ENCODE data around the gene ADAM15. TPM values are rescaled to one million over a fixed set of nuclear protein-coding genes. Genes with fewer than 3 reads are reported as not detected.

ADAM15 gene
- total and polyA plus RNA-seq, 9 donors: 41.8 to 83.2 (median 65.0) TPM

DNA sequence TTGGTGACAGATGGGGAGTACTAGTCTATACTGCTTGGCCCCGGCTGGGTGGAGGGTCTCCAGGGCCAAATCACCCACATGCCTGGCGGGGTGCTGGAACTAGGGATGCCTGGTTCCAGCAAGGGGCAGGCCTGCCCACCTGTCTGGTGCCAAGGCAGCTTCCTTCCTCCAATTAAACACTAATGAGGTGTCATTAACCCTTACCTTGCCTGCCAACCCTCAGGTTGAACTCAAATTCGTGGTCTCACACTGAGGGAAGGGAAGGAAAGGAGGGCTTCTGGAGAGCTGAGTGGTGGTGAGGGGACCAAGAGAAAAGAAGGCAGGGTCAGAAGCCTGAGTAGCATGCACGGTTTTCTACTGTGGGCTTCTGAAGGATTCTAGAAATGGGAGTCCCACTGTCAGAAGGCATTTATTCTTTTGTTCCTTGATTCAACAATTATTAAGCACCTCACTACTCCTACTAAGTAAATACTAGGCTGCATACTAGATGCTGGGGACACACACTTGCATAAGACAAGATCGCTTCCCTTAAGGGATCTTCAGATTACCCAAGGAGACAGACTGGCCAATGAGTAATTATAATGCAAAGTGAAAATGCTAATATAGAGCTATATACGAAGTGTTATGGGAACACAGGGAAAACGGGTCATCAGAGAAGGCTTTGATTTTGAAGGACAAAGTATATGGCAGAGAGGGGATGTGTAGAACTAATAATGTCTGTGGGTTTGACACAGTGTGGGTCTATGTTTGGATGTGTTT lies 21.6 kb downstream of the ADAM15 start:
- H3K9me3 ChIP-seq (replicated peaks; ENCODE audit: control insufficient read depth, low read depth, low read length): no peaks in the 10 kb centered on the region
- DNase-seq: no peak
- WGBS (ENCODE audit: insufficient coverage): 45% methylated on average over 4 of the region's 7 CpGs

DNA sequence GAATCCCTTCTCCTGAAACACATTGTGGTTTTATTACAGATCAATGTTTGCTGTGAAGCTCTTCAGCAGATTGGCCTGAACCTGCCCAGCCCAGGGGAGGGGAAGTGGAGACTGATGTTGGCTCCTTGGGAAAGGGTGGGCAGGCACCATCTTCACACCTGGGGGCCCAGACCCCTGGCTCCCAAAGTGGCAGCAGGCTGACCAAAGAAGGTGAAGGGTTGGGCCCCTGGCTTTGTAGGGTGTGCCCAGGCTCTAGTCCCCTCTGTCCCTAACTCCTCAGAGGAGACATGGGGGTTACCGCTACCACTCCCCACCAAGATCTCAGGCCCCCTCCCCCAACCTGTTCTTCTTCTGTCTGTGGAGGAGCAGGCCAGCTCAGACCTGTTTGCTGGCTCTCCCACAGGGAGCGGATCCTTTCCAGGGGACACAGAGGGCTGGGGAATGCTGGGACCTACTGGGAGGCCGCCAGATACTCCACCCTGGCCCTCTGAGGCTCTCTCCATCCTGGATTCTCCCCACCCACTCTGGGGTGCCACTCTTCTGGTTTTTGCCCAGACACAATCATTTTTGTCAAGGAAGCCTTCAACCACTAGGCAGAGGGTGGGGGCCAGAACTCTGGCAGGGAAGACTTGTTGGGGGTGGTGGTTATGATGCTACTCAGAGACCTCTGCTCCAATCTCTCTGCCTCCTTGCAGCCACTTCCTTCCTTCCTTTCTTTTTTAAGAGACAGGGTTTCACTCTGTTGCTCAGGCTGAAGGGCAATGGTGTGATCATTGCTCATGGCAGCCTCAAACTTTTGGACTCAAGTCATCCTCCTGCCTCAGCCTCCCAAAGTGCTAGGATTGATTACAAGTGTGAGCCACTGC lies 22.5 kb downstream of the ADAM15 start:
- no peak overlapping the region for H3K27ac ChIP-seq (ENCODE audit: low read length)
- H3K4me3 ChIP-seq (ENCODE audit: low read length): no peak overlapping the region
- H3K9me3 ChIP-seq (replicated peaks; ENCODE audit: control insufficient read depth, low read depth, low read length): no peaks in the 10 kb centered on the region
- peaks cover 41% of the 10 kb centered on the region for H3K27me3 ChIP-seq (ENCODE audit: control insufficient read depth, insufficient read depth, low read length)
- WGBS (ENCODE audit: insufficient coverage): 100% methylated on average over 2 of the region's 3 CpGs
- no peak for DNase-seq
- H3K4me1 ChIP-seq (ENCODE audit: control insufficient read depth, insufficient read depth, low read length): peaks cover 35% of the 10 kb centered on the region
- no peaks in the 10 kb centered on the region for H3K36me3 ChIP-seq (ENCODE audit: control insufficient read depth, insufficient read depth, low read length)

More for the DNA sequence above, 21.6 kb downstream of the ADAM15 start:
- peaks cover 29% of the 10 kb centered on the region for H3K4me1 ChIP-seq (ENCODE audit: control insufficient read depth, insufficient read depth, low read length)
- peaks cover 32% of the 10 kb centered on the region for H3K27me3 ChIP-seq (ENCODE audit: control insufficient read depth, insufficient read depth, low read length)
- H3K27ac ChIP-seq (ENCODE audit: low read length): no peak overlapping the region
- no peak overlapping the region for H3K4me3 ChIP-seq (ENCODE audit: low read length)
- peaks cover 4% of the 10 kb centered on the region for H3K36me3 ChIP-seq (ENCODE audit: control insufficient read depth, insufficient read depth, low read length)

DNA sequence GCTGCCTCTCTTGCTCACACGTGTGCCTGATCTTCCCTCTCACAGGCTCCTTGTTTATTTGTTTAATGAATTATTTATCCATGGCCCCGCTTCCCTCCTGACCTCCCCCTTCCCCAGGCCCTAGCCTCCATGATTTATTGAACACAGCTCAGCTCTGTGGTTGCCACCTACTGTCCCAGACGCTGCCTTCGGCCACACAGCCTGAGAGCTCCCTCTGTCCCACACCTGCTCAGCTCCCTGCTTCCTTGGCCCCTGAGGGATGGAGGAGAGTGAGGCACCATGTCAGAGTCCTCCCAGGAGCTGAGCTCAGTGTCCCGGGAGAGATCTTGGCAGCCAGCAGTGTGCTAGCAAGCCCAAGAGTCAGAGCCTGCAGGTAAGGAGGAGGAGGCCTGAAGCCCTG lies 24.4 kb downstream of the ADAM15 start:
- no peaks in the 10 kb centered on the region for H3K9me3 ChIP-seq (replicated peaks; ENCODE audit: control insufficient read depth, low read depth, low read length)
- no peak overlapping the region for H3K4me3 ChIP-seq (ENCODE audit: low read length)
- H3K27ac ChIP-seq (ENCODE audit: low read length): no peak overlapping the region
- no peak for DNase-seq
- peaks cover 37% of the 10 kb centered on the region for H3K4me1 ChIP-seq (ENCODE audit: control insufficient read depth, insufficient read depth, low read length)
- peaks cover 59% of the 10 kb centered on the region for H3K27me3 ChIP-seq (ENCODE audit: control insufficient read depth, insufficient read depth, low read length)
- 29% methylated on average over 1 of the region's 5 CpGs for WGBS (ENCODE audit: insufficient coverage)
- no peaks in the 10 kb centered on the region for H3K36me3 ChIP-seq (ENCODE audit: control insufficient read depth, insufficient read depth, low read length)

DNA sequence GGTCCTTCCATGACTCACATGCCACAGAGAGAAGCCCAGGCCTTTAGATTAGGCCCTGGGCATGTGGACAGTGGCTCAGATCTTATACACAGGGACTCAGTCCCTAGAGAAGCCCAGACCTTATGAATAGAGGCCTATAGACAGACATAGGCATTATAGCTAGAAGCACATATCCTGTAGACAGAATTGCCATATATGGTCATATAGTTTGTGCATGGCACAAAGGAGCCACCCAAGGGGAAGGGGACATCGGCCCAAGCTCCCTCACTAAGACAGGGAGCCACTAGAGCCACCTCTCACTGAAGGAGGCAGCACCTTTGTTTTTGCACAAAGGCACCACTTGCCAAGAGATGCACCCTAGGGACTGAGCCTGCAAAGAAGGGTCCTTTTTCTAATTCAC lies 25.3 kb downstream of the ADAM15 start:
- Histone ChIP-seq H3K27ac (ENCODE audit: low read length) (no peak overlapping the region), H3K4me3 (ENCODE audit: low read length) (no peak overlapping the region), H3K9me3 (replicated peaks; ENCODE audit: control insufficient read depth, low read depth, low read length) (no peaks in the 10 kb centered on the region), H3K27me3 (ENCODE audit: control insufficient read depth, insufficient read depth, low read length) (peaks cover 64% of the 10 kb centered on the region), H3K4me1 (ENCODE audit: control insufficient read depth, insufficient read depth, low read length) (peaks cover 38% of the 10 kb centered on the region), H3K36me3 (ENCODE audit: control insufficient read depth, insufficient read depth, low read length) (no peaks in the 10 kb centered on the region)
- no peak for DNase-seq
- whole genome bisulfite sequencing (ENCODE audit: insufficient coverage): 60% methylated on average over 1 of the region's 1 CpG

DNA sequence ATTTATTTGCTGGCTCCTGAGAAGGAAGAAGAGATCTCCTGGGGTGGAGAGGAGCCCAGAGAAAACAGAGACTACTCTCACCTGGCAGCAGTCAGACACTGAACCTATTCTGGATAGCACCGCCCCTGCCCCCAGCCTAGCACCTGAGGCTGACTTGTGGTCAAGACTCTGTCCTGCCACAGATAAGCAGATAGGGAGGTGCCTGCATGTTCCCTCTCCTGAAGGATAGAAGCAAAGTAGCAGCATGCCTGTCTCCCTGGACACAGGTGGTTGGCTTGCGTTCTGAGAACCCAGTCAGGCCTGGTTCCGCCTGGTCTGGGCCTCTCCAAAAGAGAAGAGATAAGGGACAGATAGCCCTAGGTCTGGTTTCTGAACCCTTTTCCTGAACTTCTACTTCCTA lies 26.2 kb downstream of the ADAM15 start:
- Histone ChIP-seq H3K4me3 (ENCODE audit: low read length) (no peak overlapping the region), H3K36me3 (ENCODE audit: control insufficient read depth, insufficient read depth, low read length) (no peaks in the 10 kb centered on the region), H3K9me3 (replicated peaks; ENCODE audit: control insufficient read depth, low read depth, low read length) (no peaks in the 10 kb centered on the region), H3K27me3 (ENCODE audit: control insufficient read depth, insufficient read depth, low read length) (peaks cover 66% of the 10 kb centered on the region), H3K4me1 (ENCODE audit: control insufficient read depth, insufficient read depth, low read length) (peaks cover 40% of the 10 kb centered on the region), H3K27ac (ENCODE audit: low read length) (no peak overlapping the region)
- DNase-seq: no peak
- 94% methylated on average over 3 of the region's 3 CpGs for WGBS (ENCODE audit: insufficient coverage)

DNA sequence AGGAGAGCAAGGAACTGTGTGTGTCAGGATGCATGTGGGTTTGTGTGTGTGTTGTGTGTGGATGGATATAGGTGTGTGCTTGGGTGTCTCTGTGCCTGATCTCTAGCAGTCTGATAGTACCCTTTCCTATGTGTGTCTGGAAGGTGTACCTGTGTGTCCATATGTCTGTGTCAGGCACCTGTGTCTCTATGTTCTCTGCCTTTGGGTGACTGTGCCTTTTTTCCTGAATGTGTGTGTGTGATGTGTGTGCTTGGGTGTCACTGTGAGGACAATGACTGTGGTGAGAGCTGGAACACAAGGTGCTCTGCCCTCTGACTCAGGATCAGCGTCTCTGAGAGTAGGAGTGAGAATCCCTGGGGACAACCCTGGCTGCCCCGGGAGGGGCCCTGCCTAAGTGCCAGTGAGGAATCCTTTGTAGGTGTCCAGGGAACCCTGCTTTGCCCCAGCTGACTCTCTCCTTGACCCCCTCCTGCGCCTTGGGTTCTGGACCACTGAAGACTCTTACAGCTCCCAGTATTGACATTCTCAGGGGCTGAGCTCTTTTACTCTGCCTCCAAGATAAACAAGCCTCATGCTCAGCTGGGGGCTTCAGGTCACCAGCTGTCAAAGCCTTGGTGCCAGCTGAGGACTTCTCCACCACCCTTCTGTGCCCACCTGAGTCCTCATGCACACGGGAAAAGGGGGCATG lies 26.8 kb downstream of the ADAM15 start:
- no peaks in the 10 kb centered on the region for H3K9me3 ChIP-seq (replicated peaks; ENCODE audit: control insufficient read depth, low read depth, low read length)
- H3K27ac ChIP-seq (ENCODE audit: low read length): no peak overlapping the region
- no peaks in the 10 kb centered on the region for H3K36me3 ChIP-seq (ENCODE audit: control insufficient read depth, insufficient read depth, low read length)
- 56% methylated on average over 2 of the region's 4 CpGs for WGBS (ENCODE audit: insufficient coverage)
- no peak overlapping the region for H3K4me3 ChIP-seq (ENCODE audit: low read length)
- peaks cover 46% of the 10 kb centered on the region for H3K4me1 ChIP-seq (ENCODE audit: control insufficient read depth, insufficient read depth, low read length)
- no peak for DNase-seq
- H3K27me3 ChIP-seq (ENCODE audit: control insufficient read depth, insufficient read depth, low read length): peaks cover 67% of the 10 kb centered on the region

DNA sequence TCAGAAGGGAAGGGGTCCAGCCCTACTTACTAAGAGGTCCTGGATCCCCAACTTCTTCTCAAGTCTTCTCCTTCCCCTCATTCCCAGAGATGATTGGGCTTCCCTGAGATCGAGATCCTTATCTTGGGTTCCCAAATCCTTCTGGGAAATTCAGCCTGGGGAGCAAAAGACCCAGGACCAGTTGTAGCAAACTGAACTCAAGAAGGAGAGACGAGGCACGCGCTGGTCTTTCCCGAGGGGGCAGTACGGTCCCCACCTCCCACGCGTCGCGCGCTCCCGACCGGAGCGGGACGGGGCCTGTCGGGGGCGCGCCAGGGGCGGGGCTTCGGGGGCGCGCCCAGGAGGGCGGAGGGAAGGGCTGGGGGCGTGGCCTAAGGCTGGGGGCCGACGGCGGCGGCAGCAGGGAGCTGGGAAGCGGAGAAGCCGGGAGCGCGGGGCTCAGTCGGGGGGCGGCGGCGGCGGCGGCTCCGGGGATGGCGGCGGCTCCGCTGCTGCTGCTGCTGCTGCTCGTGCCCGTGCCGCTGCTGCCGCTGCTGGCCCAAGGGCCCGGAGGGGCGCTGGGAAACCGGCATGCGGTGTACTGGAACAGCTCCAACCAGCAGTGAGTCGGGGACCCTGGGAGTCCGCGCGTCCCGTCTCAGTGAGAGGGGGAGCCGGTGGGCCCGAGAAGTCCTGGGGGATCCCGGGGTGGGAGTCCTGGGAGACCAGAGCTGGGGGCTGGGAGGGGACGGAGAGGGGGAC lies 27.5 kb downstream of the ADAM15 start, which contains the start of gene EFNA3:
Gene EFNA3, plus strand, starts transcription at position 369 of the 741 bp plus-strand sequence. Its CDS starts 105 bp downstream, at position 474.
- Histone ChIP-seq H3K4me1 (ENCODE audit: control insufficient read depth, insufficient read depth, low read length) (peaks cover 50% of the 10 kb centered on the region), H3K27ac (ENCODE audit: low read length) (no peak within 1 kb of the TSS), H3K9me3 (replicated peaks; ENCODE audit: control insufficient read depth, low read depth, low read length) (no peaks in the 10 kb centered on the region), H3K27me3 (ENCODE audit: control insufficient read depth, insufficient read depth, low read length) (peaks cover 68% of the 10 kb centered on the region), H3K4me3 (ENCODE audit: low read length) (peak within 1 kb of the TSS; percentile 26), H3K36me3 (ENCODE audit: control insufficient read depth, insufficient read depth, low read length) (no peaks in the 10 kb centered on the region)
- 1% methylated on average over 52 of the region's 59 CpGs for WGBS (ENCODE audit: insufficient coverage)
- DNase-seq: peak; percentile 78

DNA sequence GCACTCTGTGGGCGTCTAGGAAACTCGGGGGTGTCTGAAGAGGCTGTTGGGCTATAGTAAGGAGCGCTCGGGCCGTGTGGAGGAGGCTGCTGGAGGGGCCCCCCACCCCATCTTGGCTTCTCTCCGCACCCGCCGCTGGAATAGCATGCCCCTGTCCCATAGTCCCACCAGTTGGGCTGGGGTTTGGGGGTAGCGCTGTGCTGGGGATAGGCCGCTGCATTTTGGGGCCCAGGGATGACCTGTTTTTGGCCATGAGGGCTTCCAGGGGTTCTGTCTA lies 28.0 kb downstream of the ADAM15 start:
- 0% methylated on average over 8 of the region's 10 CpGs for WGBS (ENCODE audit: insufficient coverage)
- DNase-seq: no peak
- Histone ChIP-seq H3K27ac (ENCODE audit: low read length) (no peak overlapping the region), H3K36me3 (ENCODE audit: control insufficient read depth, insufficient read depth, low read length) (no peaks in the 10 kb centered on the region), H3K4me1 (ENCODE audit: control insufficient read depth, insufficient read depth, low read length) (peaks cover 54% of the 10 kb centered on the region), H3K4me3 (ENCODE audit: low read length) (peak overlapping the region; percentile 26), H3K27me3 (ENCODE audit: control insufficient read depth, insufficient read depth, low read length) (peaks cover 69% of the 10 kb centered on the region), H3K9me3 (replicated peaks; ENCODE audit: control insufficient read depth, low read depth, low read length) (no peaks in the 10 kb centered on the region)

DNA sequence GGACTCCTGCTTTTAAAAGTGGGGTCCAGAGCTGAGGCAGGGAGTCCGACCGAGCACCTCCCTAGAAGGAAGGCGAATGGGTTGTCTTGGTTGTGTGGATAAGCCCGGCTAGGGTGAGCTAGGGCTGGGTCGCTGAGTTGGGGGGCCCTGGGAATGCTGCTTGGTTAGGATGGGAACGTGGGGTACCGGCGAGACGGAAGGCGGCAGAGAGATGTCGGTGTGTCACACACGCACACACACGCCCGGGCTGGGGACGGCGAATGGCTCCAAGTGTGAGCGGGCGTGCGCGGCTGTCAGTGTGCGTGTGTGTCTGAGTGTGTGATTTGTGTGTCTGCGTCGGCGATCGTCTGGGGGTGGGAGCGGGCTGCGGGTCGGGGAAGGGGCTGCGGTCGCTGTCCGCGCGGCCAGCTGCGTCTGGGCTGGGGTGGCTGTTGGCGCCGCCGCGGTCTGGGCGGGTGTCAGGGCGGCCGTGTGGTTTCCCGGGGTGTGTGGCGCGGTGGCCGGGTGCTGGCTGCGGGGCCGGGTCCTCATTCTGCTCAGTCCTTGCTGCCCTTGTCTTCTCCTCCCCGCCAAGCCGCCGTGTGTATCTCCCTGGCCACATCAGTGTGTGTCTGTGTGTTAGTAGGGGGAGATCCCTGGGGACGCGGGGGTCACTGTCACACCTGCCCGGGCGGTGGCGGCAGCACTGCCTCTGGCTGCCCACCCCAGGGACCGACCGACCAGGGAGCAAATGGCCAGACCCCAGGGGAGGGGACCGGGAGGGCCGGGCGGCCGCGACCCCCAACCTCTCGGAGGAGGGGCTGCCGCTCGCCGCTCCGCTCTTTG lies 28.6 kb downstream of the ADAM15 start:
- Histone ChIP-seq H3K4me1 (ENCODE audit: control insufficient read depth, insufficient read depth, low read length) (peaks cover 59% of the 10 kb centered on the region), H3K9me3 (replicated peaks; ENCODE audit: control insufficient read depth, low read depth, low read length) (no peaks in the 10 kb centered on the region), H3K4me3 (ENCODE audit: low read length) (no peak overlapping the region), H3K36me3 (ENCODE audit: control insufficient read depth, insufficient read depth, low read length) (no peaks in the 10 kb centered on the region), H3K27me3 (ENCODE audit: control insufficient read depth, insufficient read depth, low read length) (peaks cover 74% of the 10 kb centered on the region), H3K27ac (ENCODE audit: low read length) (no peak overlapping the region)
- 1% methylated on average over 61 of the region's 67 CpGs for WGBS (ENCODE audit: insufficient coverage)
- no peak for DNase-seq

Measured in muscle of leg (tissue), 11 donors.